Measurements from ENCODE around the gene XRCC4.
A peak's percentile ranks its signal among the peaks of the same experiment; 100 is the strongest.

The XRCC4 gene

DNA sequence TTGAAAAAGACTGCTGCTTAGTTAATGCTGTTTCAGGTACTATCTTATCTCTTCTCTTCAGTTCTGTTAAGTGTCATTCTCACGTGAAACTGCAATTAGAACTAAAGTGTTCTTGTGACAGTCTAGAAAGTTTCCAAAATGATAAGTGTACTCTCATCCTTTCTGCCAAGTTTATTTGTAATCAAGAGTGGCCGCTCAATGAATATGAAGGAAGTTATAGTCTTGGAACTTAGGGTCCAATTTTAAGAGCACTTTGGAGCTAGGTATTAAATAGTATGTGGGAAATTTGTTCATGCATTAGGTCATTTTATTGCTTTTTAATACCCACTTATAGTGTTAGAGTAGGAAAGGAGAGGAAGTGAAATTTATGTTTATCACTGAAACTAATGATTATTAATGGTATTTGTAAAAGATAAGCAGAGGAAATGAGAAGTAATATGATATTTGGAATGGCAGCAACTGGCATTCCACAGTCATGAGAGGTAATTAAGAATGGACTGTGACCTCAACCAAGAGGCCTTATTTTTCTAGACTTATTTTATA, 20.4 kb downstream of the XRCC4 start (continued):
- TF ChIP-seq ZNF792 (tag by site-specific recombination; IDR thresholded peaks at IDR 0.05) (no peak), ZNF132 (tag by site-specific recombination; IDR thresholded peaks at IDR 0.05; ENCODE audit: borderline replicate concordance) (no peak), ZNF530 (tag by site-specific recombination; IDR thresholded peaks at IDR 0.05; ENCODE audit: low read depth) (no peak), HOXD13 (CRISPR knock-in tag; IDR thresholded peaks at IDR 0.05; ENCODE audit: borderline replicate concordance) (0 out of 2 replicates have a peak, but pooled peaks have one; percentile 34), ZNF404 (tag by site-specific recombination; IDR thresholded peaks at IDR 0.05) (no peak), ZNF121 (tag by site-specific recombination; IDR thresholded peaks at IDR 0.05) (no peak), ZNF292 (tag by site-specific recombination; IDR thresholded peaks at IDR 0.05; ENCODE audit: borderline replicate concordance, low read depth) (no peak), ZNF335 (tag by site-specific recombination; conservative IDR thresholded peaks at IDR 0.05) (peak; percentile 39; the same call in 1 of the 2 replicates), ZNF571 (tag by site-specific recombination; IDR thresholded peaks at IDR 0.05) (no peak), ZNF585B (tag by site-specific recombination; IDR thresholded peaks at IDR 0.05) (no peak), MZF1 (tag by site-specific recombination; IDR thresholded peaks at IDR 0.05; ENCODE audit: borderline replicate concordance) (no peak), ZFP41 (tag by site-specific recombination; IDR thresholded peaks at IDR 0.05; ENCODE audit: borderline replicate concordance) (no peak), ZNF366 (tag by site-specific recombination; conservative IDR thresholded peaks at IDR 0.05) (peak; percentile 100), ZNF146 (tag by site-specific recombination; IDR thresholded peaks at IDR 0.05) (peak; percentile 34; the same call in 1 of the 2 replicates), OVOL3 (tag by site-specific recombination; IDR thresholded peaks at IDR 0.05) (peak; percentile 52; the same call in 1 of the 2 replicates), ZNF416 (tag by site-specific recombination; IDR thresholded peaks at IDR 0.05) (no peak), ZNF169 (tag by site-specific recombination; IDR thresholded peaks at IDR 0.05) (no peak), ZNF623 (tag by site-specific recombination; IDR thresholded peaks at IDR 0.05) (no peak; the same call in 1 of the 2 replicates), ZNF776 (tag by site-specific recombination; IDR thresholded peaks at IDR 0.05; ENCODE audit: borderline replicate concordance) (no peak), ZNF341 (tag by site-specific recombination; IDR thresholded peaks at IDR 0.05; ENCODE audit: low read depth) (no peak), GFI1B (tag by site-specific recombination; IDR thresholded peaks at IDR 0.05) (peak; percentile 70; the same call in 1 of the 2 replicates), ZNF548 (tag by site-specific recombination; IDR thresholded peaks at IDR 0.05) (no peak), ZNF221 (tag by site-specific recombination; IDR thresholded peaks at IDR 0.05; ENCODE audit: borderline replicate concordance) (no peak), ZNF138 (tag by site-specific recombination; IDR thresholded peaks at IDR 0.05; ENCODE audit: borderline replicate concordance) (no peak), FEZF1 (tag by site-specific recombination; IDR thresholded peaks at IDR 0.05) (peak; percentile 95)
- TF ChIP-seq, protein P1, sequence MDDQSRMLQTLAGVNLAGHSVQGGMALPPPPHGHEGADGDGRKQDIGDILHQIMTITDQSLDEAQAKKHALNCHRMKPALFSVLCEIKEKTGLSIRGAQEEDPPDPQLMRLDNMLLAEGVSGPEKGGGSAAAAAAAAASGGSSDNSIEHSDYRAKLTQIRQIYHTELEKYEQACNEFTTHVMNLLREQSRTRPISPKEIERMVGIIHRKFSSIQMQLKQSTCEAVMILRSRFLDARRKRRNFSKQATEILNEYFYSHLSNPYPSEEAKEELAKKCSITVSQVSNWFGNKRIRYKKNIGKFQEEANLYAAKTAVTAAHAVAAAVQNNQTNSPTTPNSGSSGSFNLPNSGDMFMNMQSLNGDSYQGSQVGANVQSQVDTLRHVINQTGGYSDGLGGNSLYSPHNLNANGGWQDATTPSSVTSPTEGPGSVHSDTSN (CRISPR knock-in tag; IDR thresholded peaks at IDR 0.05), result no peak
- TF ChIP-seq, protein P2, sequence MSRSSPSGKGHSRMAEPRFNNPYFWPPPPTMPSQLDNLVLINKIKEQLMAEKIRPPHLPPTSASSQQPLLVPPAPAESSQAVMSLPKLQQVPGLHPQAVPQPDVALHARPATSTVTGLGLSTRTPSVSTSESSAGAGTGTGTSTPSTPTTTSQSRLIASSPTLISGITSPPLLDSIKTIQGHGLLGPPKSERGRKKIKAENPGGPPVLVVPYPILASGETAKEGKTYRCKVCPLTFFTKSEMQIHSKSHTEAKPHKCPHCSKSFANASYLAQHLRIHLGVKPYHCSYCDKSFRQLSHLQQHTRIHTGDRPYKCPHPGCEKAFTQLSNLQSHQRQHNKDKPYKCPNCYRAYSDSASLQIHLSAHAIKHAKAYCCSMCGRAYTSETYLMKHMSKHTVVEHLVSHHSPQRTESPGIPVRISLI (tag by site-specific recombination; IDR thresholded peaks at IDR 0.05), result peak; percentile 77
- TF ChIP-seq, protein P3, sequence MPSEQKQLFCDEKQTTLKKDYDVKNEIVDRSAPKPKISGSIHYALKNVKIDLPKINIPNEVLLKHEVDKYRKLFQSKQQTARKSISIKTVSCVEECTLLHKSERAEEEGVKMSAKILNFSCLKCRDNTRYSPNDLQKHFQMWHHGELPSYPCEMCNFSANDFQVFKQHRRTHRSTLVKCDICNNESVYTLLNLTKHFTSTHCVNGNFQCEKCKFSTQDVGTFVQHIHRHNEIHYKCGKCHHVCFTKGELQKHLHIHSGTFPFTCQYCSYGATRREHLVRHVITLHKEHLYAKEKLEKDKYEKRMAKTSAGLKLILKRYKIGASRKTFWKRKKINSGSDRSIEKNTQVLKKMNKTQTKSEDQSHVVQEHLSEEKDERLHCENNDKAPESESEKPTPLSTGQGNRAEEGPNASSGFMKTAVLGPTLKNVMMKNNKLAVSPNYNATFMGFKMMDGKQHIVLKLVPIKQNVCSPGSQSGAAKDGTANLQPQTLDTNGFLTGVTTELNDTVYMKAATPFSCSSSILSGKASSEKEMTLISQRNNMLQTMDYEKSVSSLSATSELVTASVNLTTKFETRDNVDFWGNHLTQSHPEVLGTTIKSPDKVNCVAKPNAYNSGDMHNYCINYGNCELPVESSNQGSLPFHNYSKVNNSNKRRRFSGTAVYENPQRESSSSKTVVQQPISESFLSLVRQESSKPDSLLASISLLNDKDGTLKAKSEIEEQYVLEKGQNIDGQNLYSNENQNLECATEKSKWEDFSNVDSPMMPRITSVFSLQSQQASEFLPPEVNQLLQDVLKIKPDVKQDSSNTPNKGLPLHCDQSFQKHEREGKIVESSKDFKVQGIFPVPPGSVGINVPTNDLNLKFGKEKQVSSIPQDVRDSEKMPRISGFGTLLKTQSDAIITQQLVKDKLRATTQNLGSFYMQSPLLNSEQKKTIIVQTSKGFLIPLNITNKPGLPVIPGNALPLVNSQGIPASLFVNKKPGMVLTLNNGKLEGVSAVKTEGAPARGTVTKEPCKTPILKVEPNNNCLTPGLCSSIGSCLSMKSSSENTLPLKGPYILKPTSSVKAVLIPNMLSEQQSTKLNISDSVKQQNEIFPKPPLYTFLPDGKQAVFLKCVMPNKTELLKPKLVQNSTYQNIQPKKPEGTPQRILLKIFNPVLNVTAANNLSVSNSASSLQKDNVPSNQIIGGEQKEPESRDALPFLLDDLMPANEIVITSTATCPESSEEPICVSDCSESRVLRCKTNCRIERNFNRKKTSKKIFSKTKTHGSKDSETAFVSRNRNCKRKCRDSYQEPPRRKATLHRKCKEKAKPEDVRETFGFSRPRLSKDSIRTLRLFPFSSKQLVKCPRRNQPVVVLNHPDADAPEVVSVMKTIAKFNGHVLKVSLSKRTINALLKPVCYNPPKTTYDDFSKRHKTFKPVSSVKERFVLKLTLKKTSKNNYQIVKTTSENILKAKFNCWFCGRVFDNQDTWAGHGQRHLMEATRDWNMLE (tag by site-specific recombination; conservative IDR thresholded peaks at IDR 0.05; ENCODE audit: low read depth), result no peak
- TF ChIP-seq, protein P4, sequence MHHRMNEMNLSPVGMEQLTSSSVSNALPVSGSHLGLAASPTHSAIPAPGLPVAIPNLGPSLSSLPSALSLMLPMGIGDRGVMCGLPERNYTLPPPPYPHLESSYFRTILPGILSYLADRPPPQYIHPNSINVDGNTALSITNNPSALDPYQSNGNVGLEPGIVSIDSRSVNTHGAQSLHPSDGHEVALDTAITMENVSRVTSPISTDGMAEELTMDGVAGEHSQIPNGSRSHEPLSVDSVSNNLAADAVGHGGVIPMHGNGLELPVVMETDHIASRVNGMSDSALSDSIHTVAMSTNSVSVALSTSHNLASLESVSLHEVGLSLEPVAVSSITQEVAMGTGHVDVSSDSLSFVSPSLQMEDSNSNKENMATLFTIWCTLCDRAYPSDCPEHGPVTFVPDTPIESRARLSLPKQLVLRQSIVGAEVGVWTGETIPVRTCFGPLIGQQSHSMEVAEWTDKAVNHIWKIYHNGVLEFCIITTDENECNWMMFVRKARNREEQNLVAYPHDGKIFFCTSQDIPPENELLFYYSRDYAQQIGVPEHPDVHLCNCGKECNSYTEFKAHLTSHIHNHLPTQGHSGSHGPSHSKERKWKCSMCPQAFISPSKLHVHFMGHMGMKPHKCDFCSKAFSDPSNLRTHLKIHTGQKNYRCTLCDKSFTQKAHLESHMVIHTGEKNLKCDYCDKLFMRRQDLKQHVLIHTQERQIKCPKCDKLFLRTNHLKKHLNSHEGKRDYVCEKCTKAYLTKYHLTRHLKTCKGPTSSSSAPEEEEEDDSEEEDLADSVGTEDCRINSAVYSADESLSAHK (tag by site-specific recombination; IDR thresholded peaks at IDR 0.05), result peak; percentile 82
- TF ChIP-seq, protein P5, sequence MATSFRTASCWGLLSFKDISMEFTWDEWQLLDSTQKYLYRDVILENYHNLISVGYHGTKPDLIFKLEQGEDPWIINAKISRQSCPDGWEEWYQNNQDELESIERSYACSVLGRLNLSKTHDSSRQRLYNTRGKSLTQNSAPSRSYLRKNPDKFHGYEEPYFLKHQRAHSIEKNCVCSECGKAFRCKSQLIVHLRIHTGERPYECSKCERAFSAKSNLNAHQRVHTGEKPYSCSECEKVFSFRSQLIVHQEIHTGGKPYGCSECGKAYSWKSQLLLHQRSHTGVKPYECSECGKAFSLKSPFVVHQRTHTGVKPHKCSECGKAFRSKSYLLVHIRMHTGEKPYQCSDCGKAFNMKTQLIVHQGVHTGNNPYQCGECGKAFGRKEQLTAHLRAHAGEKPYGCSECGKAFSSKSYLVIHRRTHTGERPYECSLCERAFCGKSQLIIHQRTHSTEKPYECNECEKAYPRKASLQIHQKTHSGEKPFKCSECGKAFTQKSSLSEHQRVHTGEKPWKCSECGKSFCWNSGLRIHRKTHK (tag by site-specific recombination; IDR thresholded peaks at IDR 0.05), result no peak
